Nephron (organoid): ENCODE measurements around the gene MRPL45.

Experiments
- H3K27ac Mint-ChIP-seq, 3 experiments: 2 replicates each; pipeline ENCODE4 v1.8.0; 2020; ENCODE audit warnings: mixed read lengths in 3 of 3, mild to moderate bottlenecking in 2 of 3, moderate library complexity in 1 of 3
- H3K27me3 Mint-ChIP-seq: 2 replicates; pipeline ENCODE4 v1.8.0; 2021; ENCODE audit warnings: low read depth, mild to moderate bottlenecking, moderate library complexity, mixed read lengths
- H3K36me3 Mint-ChIP-seq: 2 replicates; pipeline ENCODE4 v1.8.0; 2020; ENCODE audit warnings: low read depth, mixed read lengths
- H3K4me1 Mint-ChIP-seq: 2 replicates; pipeline ENCODE4 v1.8.0; 2020; ENCODE audit warnings: mixed read lengths
- H3K4me3 Mint-ChIP-seq, 3 experiments: 2 replicates each; pipeline ENCODE4 v1.8.0; 2020; ENCODE audit warnings: mild to moderate bottlenecking in 3 of 3, mixed read lengths in 3 of 3, moderate library complexity in 2 of 3
- H3K9me3 Mint-ChIP-seq: 2 replicates; pipeline ENCODE4 v1.8.0; 2020; ENCODE audit warnings: mixed read lengths
- CTCF ChIP-seq, 3 experiments: fragments of 200-600 bp; sonication (generic); IDR thresholded peaks; one replicate each; pipeline ENCODE4 v1.5.0; 2021; ENCODE audit warnings: antibody characterized with exemption in 3 of 3; ENCODE audit not compliant: unreplicated experiment in 3 of 3

MRPL45 gene

GRCh38 chr17:38343608-38344419 is 46.8 kb downstream of the MRPL45 start, which contains the start of gene GPR179:
TSS of gene GPR179 (minus strand) at chr17:38343956. CDS start at chr17:38343789, 167 bp downstream.
- H3K36me3 Mint-ChIP-seq, result no peaks in the 10 kb centered on the region
- peaks cover 7% of the 10 kb centered on the region for H3K27me3 Mint-ChIP-seq
- H3K4me3 Mint-ChIP-seq, result no peak within 1 kb of the TSS
- H3K27ac Mint-ChIP-seq, result no peak within 1 kb of the TSS
- no peaks in the 10 kb centered on the region for H3K9me3 Mint-ChIP-seq
- no peak for TF ChIP-seq CTCF (IDR thresholded peaks at IDR 0.05; ENCODE audit: unreplicated experiment in 3 of 3)
- H3K4me1 Mint-ChIP-seq, result no peaks in the 10 kb centered on the region

- H3K36me3 Mint-ChIP-seq, result no peaks in the 10 kb centered on the region
These were observed 47.4 kb downstream of the MRPL45 start for GRCh38 chr17:38344420-38344745.

GRCh38 chr17:38345743-38346142 is 48.8 kb downstream of the MRPL45 start:
- Mint-ChIP-seq H3K4me3 (no peak overlapping the region), H3K4me1 (no peaks in the 10 kb centered on the region), H3K27me3 (no peaks in the 10 kb centered on the region), H3K27ac (no peak overlapping the region), H3K36me3 (no peaks in the 10 kb centered on the region), H3K9me3 (no peaks in the 10 kb centered on the region)
- no peak for TF ChIP-seq CTCF (IDR thresholded peaks at IDR 0.05; ENCODE audit: unreplicated experiment in 3 of 3)

More at GRCh38 chr17:38344420-38344745, 47.4 kb downstream of the MRPL45 start:
- Mint-ChIP-seq H3K4me3 (no peak overlapping the region), H3K4me1 (no peaks in the 10 kb centered on the region), H3K27ac (no peak overlapping the region), H3K27me3 (peaks cover 1% of the 10 kb centered on the region), H3K9me3 (no peaks in the 10 kb centered on the region)
- no peak for TF ChIP-seq CTCF (IDR thresholded peaks at IDR 0.05; ENCODE audit: unreplicated experiment in 3 of 3)

- TF ChIP-seq CTCF (IDR thresholded peaks at IDR 0.05; ENCODE audit: unreplicated experiment in 3 of 3), result peak; percentile 89 to 95 (median 94)
- Mint-ChIP-seq H3K4me1 (peaks cover 12% of the 10 kb centered on the region), H3K9me3 (no peaks in the 10 kb centered on the region), H3K27me3 (no peaks in the 10 kb centered on the region), H3K36me3 (no peaks in the 10 kb centered on the region), H3K27ac (peak overlapping the region in 2 of 3 experiments; percentile 7 to 43), H3K4me3 (peak overlapping the region in 2 of 3 experiments; percentile 1 to 8)
These were observed 52.2 kb downstream of the MRPL45 start for GRCh38 chr17:38349097-38349730.

- Mint-ChIP-seq H3K9me3 (no peaks in the 10 kb centered on the region), H3K4me3 (peak overlapping the region; percentile 55 to 90 (median 79)), H3K27me3 (no peaks in the 10 kb centered on the region), H3K36me3 (no peaks in the 10 kb centered on the region), H3K4me1 (peaks cover 21% of the 10 kb centered on the region), H3K27ac (peak overlapping the region; percentile 0 to 43 (median 17))
- no peak for TF ChIP-seq CTCF (IDR thresholded peaks at IDR 0.05; ENCODE audit: unreplicated experiment in 3 of 3)
These were observed 53.1 kb downstream of the MRPL45 start for GRCh38 chr17:38350035-38350434.
